Uterus (tissue), 4 donors: ENCODE data around the gene INO80. TPM values are rescaled to one million over a fixed set of nuclear protein-coding genes. Genes with fewer than 3 reads are reported as not detected.

ENCODE experiments used
- DNase-seq, 2 donors: peaks; one replicate each; pipeline ENCODE4 v3.0.0-alpha.2; 2019 to 2020
- H3K27ac ChIP-seq, 2 donors: fragments of 200-600 bp; sonication (generic); 1 replicate in 1 of 2; 2 replicates in 1 of 2; pipeline ENCODE4 v1.5.1; 2016 to 2018
- H3K27me3 ChIP-seq, 2 donors: fragments of 200-600 bp; sonication (generic); one replicate each; pipeline ENCODE4 v1.5.1; 2018 to 2019; ENCODE audit warnings: control low read depth in 1 of 2
- H3K36me3 ChIP-seq, 2 donors: fragments of 200-600 bp; sonication (generic); one replicate each; pipeline ENCODE4 v1.5.1; 2019; ENCODE audit warnings: control low read depth in 1 of 2
- H3K4me1 ChIP-seq, 2 donors: fragments of 200-600 bp; sonication (generic); one replicate each; pipeline ENCODE4 v1.5.1; 2018 to 2019; ENCODE audit warnings: control low read depth in 1 of 2
- H3K4me3 ChIP-seq, 2 donors: fragments of 200-600 bp; sonication (generic); 1 replicate in 1 of 2; 2 replicates in 1 of 2; pipeline ENCODE4 v1.5.1; 2018 to 2019; ENCODE audit warnings: mild to moderate bottlenecking in 1 of 2
- H3K9me3 ChIP-seq, 2 donors: fragments of 200-600 bp; sonication (generic); one replicate each; pipeline ENCODE4 v1.5.1; 2019; ENCODE audit warnings: control low read depth in 1 of 2
- POLR2A ChIP-seq, 2 donors: fragments of 450-650 bp; IDR thresholded peaks; one replicate each; pipeline ENCODE4 v1.6.1; 2016; ENCODE audit warnings: antibody characterized with exemption in 2 of 2, mild to moderate bottlenecking in 1 of 2, moderate library complexity in 1 of 2
- intact Hi-C: fragments of 100-400 bp; cut with DNase I; formaldehyde crosslinking; loops from one replicate; pipeline ENCODE4 v1.15.1; 2023; ENCODE audit warnings: low total_unique reads
- total RNA-seq, 4 donors: library from RNA; depleted of rRNA in 3 of 4; stranded (reverse); fragments of >200 nt in 3 of 4; gene quantifications; one replicate each; pipeline versions ENCODE4 v1.1.0 to v1.2.4, GENCODE V29; 2014 to 2023
- TF ChIP-seq, protein P1 (sequence below), 4 experiments: fragments of 200-600 bp in 2 of 4; fragments of 450-650 bp in 2 of 4; sonication (generic) in 2 of 4; IDR thresholded peaks; one replicate each; pipeline ENCODE4 v1.5.1; 2016 to 2019; ENCODE audit warnings: antibody characterized with exemption in 4 of 4, mild to moderate bottlenecking in 2 of 4, moderate library complexity in 1 of 4
- donor health status: DM: yes; HTN: yes; CAD: no.

Gene INO80, protein sequence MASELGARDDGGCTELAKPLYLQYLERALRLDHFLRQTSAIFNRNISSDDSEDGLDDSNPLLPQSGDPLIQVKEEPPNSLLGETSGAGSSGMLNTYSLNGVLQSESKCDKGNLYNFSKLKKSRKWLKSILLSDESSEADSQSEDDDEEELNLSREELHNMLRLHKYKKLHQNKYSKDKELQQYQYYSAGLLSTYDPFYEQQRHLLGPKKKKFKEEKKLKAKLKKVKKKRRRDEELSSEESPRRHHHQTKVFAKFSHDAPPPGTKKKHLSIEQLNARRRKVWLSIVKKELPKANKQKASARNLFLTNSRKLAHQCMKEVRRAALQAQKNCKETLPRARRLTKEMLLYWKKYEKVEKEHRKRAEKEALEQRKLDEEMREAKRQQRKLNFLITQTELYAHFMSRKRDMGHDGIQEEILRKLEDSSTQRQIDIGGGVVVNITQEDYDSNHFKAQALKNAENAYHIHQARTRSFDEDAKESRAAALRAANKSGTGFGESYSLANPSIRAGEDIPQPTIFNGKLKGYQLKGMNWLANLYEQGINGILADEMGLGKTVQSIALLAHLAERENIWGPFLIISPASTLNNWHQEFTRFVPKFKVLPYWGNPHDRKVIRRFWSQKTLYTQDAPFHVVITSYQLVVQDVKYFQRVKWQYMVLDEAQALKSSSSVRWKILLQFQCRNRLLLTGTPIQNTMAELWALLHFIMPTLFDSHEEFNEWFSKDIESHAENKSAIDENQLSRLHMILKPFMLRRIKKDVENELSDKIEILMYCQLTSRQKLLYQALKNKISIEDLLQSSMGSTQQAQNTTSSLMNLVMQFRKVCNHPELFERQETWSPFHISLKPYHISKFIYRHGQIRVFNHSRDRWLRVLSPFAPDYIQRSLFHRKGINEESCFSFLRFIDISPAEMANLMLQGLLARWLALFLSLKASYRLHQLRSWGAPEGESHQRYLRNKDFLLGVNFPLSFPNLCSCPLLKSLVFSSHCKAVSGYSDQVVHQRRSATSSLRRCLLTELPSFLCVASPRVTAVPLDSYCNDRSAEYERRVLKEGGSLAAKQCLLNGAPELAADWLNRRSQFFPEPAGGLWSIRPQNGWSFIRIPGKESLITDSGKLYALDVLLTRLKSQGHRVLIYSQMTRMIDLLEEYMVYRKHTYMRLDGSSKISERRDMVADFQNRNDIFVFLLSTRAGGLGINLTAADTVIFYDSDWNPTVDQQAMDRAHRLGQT (N-terminal part only)
- 10 to 100 TPM; 28.7 to 33.3 (median 30.2) TPM for total RNA-seq

- peak within 1 kb of the TSS; percentile 87 to 94 for H3K4me3 ChIP-seq
- TF ChIP-seq, protein P1, sequence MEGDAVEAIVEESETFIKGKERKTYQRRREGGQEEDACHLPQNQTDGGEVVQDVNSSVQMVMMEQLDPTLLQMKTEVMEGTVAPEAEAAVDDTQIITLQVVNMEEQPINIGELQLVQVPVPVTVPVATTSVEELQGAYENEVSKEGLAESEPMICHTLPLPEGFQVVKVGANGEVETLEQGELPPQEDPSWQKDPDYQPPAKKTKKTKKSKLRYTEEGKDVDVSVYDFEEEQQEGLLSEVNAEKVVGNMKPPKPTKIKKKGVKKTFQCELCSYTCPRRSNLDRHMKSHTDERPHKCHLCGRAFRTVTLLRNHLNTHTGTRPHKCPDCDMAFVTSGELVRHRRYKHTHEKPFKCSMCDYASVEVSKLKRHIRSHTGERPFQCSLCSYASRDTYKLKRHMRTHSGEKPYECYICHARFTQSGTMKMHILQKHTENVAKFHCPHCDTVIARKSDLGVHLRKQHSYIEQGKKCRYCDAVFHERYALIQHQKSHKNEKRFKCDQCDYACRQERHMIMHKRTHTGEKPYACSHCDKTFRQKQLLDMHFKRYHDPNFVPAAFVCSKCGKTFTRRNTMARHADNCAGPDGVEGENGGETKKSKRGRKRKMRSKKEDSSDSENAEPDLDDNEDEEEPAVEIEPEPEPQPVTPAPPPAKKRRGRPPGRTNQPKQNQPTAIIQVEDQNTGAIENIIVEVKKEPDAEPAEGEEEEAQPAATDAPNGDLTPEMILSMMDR (IDR thresholded peaks at IDR 0.05): peak in 1 of 4 experiments; percentile 23
- TF ChIP-seq POLR2A (IDR thresholded peaks at IDR 0.05): peak; percentile 23 to 54
- no peaks in the 10 kb centered on the region for H3K9me3 ChIP-seq
- no peaks in the 10 kb centered on the region for H3K27me3 ChIP-seq
- DNase-seq: peak; percentile 98 to 99
- no peaks in the 10 kb centered on the region for H3K4me1 ChIP-seq
- no peaks in the 10 kb centered on the region for H3K36me3 ChIP-seq
- peak within 1 kb of the TSS; percentile 88 to 100 for H3K27ac ChIP-seq
- intact Hi-C loops: no loop called here
Measured at GRCh38 chr15:41116116-41116961, at the start of gene INO80. Gene INO80 (minus strand): TSS chr15:41116280. CDS start chr15:41096310, 19,970 bp downstream.

DNA sequence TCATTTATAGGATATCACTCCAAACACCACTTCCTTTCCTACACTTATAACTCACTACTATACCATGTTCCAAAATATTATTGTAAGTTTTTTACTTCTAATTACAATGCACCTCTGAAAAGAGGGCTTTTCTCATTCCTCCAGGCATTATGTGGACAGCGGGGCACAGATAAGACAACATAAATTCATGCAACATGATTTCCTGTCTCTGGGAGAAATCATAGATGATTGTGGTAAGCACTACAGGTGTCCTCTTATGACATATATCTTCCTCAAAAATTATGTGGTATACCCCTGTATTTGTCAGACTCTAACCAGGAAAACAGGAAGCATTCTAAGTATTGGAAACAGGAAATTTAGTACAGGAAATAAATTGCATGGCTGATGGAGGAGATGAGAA, 45.7 kb upstream of the INO80 start:
- Histone ChIP-seq H3K27ac (no peak overlapping the region), H3K4me3 (no peak overlapping the region), H3K9me3 (no peaks in the 10 kb centered on the region), H3K36me3 (no peaks in the 10 kb centered on the region), H3K4me1 (no peaks in the 10 kb centered on the region), H3K27me3 (no peaks in the 10 kb centered on the region)
- no peak for TF ChIP-seq POLR2A (IDR thresholded peaks at IDR 0.05)
- TF ChIP-seq, protein P1 (IDR thresholded peaks at IDR 0.05): no peak
- DNase-seq: no peak
- intact Hi-C loops: no loop called here

GRCh38 chr15:41161336-41161735, 45.3 kb upstream of the INO80 start:
- no peaks in the 10 kb centered on the region for H3K4me1 ChIP-seq

DNA sequence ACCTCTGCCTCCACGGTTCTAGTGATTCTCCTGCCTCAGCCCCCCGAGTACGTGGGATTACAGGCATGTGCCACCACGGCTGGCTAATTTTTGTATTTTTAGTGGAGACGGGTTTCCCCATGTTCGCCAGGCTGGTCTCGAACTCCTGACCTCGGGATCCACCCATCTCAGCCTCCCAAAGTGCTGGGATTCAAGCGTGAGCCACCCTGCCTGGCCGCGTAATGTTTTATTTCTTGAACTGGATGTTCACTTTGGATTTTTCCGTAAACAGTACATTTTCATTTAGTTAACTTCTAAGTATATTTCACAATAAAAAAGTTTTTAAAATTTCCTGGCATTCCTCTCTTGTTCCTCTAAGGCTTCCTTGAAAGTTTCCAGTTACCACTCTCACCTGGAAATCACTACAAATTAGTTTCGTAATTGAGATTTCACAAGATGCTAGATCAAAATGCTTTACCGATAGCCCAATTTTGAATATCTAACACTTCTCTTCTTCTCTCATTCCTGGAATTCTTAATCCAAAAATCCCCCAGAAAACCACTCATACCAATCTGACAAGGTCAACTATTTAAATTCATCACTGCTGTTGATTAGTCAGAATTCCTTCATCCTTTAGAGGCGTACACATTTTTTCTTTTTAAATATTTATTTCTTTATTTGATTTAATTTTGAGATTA, 44.7 kb upstream of the INO80 start:
- Histone ChIP-seq H3K36me3 (no peaks in the 10 kb centered on the region), H3K27me3 (no peaks in the 10 kb centered on the region), H3K9me3 (no peaks in the 10 kb centered on the region), H3K4me1 (no peaks in the 10 kb centered on the region), H3K27ac (no peak overlapping the region), H3K4me3 (no peak overlapping the region)
- TF ChIP-seq POLR2A (IDR thresholded peaks at IDR 0.05): no peak
- TF ChIP-seq, protein P1 (IDR thresholded peaks at IDR 0.05): no peak
- no peak for DNase-seq
- intact Hi-C loops: no loop called here

More at GRCh38 chr15:41161336-41161735, 45.3 kb upstream of the INO80 start:
- intact Hi-C loops: no loop called here
- TF ChIP-seq, protein P1 (IDR thresholded peaks at IDR 0.05): no peak
- TF ChIP-seq POLR2A (IDR thresholded peaks at IDR 0.05): no peak
- no peak for DNase-seq
- no peaks in the 10 kb centered on the region for H3K9me3 ChIP-seq
- H3K27ac ChIP-seq: no peak overlapping the region
- no peaks in the 10 kb centered on the region for H3K27me3 ChIP-seq
- no peaks in the 10 kb centered on the region for H3K36me3 ChIP-seq
- H3K4me3 ChIP-seq: no peak overlapping the region
